ENCODE measurements around the gene SERPINB6.

The SERPINB6 gene

DNA sequence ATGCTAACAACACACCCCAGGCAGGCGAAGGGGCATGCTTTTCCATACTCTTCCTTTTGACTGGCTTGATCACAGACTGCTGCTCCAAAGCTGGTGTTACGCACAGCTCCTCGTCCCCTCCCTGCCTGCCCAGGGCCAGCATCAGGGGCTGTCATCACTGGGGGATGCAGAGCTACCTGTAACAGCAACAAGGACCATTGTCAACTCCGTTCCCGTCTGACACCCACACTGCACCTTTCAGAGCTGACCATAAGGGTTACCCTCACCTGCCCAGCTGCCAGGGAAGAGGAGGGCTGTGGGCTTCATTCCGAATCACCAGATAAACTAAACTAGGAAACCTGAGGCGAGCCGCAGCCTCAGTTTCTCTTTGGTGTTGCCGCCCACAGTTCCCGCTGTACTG lies 43.8 kb upstream of the SERPINB6 start:
- TF ChIP-seq, protein P1, sequence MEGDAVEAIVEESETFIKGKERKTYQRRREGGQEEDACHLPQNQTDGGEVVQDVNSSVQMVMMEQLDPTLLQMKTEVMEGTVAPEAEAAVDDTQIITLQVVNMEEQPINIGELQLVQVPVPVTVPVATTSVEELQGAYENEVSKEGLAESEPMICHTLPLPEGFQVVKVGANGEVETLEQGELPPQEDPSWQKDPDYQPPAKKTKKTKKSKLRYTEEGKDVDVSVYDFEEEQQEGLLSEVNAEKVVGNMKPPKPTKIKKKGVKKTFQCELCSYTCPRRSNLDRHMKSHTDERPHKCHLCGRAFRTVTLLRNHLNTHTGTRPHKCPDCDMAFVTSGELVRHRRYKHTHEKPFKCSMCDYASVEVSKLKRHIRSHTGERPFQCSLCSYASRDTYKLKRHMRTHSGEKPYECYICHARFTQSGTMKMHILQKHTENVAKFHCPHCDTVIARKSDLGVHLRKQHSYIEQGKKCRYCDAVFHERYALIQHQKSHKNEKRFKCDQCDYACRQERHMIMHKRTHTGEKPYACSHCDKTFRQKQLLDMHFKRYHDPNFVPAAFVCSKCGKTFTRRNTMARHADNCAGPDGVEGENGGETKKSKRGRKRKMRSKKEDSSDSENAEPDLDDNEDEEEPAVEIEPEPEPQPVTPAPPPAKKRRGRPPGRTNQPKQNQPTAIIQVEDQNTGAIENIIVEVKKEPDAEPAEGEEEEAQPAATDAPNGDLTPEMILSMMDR (IDR thresholded peaks at IDR 0.05; ENCODE audit: unreplicated experiment in 3 of 3) = no peak
- no peak overlapping the region for H3K27ac Mint-ChIP-seq
- H3K9me3 Mint-ChIP-seq = peaks cover 27% of the 10 kb centered on the region
- H3K27me3 Mint-ChIP-seq (ENCODE audit: low read depth) = peaks cover 3% of the 10 kb centered on the region
- peaks cover 81% of the 10 kb centered on the region for H3K36me3 Mint-ChIP-seq (ENCODE audit: low read depth)
- H3K4me1 Mint-ChIP-seq = no peaks in the 10 kb centered on the region
- H3K4me3 Mint-ChIP-seq = no peak overlapping the region

DNA sequence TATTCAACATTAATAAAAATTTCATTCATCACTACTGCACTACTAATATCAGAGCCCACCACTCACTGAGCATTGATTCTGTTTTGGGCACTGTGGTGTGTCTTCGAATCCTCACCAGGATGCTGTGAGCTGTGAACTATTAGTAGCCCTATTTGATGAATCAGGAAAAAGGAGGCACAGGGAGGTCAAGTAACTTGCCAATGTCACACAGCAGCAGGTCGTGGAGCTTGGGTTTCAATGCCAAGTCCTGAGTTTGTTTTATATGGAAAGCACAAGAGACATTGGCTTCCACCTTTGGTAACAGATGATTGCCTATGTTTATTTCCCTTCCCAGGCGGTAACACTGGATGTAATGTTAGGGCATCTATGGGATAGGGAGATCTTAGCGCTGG lies 43.3 kb upstream of the SERPINB6 start:
- Mint-ChIP-seq H3K4me1 (no peaks in the 10 kb centered on the region), H3K4me3 (no peak overlapping the region), H3K27me3 (ENCODE audit: low read depth) (peaks cover 3% of the 10 kb centered on the region), H3K9me3 (peaks cover 32% of the 10 kb centered on the region), H3K36me3 (ENCODE audit: low read depth) (peaks cover 81% of the 10 kb centered on the region), H3K27ac (no peak overlapping the region)
- TF ChIP-seq, protein P1 (IDR thresholded peaks at IDR 0.05; ENCODE audit: unreplicated experiment in 3 of 3) = no peak

DNA sequence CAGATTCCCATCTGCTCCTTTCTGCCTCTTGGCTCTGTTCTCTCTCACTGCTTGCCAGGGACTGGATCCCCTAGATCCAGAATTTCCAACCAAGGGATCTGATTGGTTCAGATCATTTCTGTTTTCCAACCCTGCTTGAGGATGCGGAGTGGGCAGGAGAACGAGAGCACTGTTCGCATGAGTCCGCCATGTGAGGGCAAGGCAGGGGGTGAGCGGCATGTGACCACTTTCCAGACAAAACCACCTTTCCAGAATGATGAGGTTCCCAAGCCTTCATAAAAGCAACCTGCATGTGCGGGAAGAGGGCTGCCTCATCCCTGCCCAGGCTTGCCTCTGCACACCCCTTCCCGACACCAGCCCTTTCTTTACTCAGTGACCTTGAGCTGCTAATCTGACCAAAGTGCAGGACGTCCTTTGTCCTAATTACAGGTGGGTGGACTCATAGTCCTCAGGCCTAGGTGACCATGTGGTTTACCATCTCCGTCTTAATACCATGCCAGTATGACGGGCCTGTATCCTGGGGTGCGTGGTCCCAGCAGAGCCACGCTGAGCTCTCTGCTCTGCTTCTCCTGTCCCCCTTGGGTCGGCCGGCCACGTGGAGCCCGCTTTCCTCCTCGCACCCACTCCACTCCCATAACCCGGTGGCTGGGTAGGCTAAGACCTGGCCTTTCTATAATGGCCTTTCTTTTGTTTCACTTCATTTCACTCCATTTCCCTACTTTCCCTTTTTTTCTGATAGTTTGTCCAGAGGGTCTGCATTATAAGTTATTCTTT lies 42.7 kb upstream of the SERPINB6 start:
- peaks cover 37% of the 10 kb centered on the region for H3K9me3 Mint-ChIP-seq
- H3K4me1 Mint-ChIP-seq = no peaks in the 10 kb centered on the region
- no peaks in the 10 kb centered on the region for H3K27me3 Mint-ChIP-seq (ENCODE audit: low read depth)
- H3K27ac Mint-ChIP-seq = no peak overlapping the region
- peaks cover 81% of the 10 kb centered on the region for H3K36me3 Mint-ChIP-seq (ENCODE audit: low read depth)
- TF ChIP-seq, protein P1 (IDR thresholded peaks at IDR 0.05; ENCODE audit: unreplicated experiment in 3 of 3) = no peak
- H3K4me3 Mint-ChIP-seq = no peak overlapping the region

DNA sequence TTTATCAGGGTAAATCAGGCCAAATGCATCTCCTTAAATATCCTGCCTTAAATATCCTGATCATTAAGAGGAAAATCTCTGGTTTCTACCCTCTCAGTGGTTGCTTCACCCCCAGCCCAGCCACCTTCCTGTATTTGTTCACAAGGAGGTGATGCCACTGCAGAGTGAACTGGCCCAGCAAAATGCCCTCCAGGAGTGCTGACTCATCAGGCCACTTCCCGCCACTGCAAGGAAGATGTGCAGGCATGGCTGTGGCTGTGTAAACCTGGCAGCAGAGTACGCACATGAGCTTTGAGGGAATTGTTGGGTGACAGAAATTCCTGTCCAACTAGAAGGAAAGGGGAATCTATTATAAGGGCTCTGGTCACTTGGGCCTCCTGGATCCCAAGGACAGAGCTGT lies 42.1 kb upstream of the SERPINB6 start:
- H3K27me3 Mint-ChIP-seq (ENCODE audit: low read depth) = no peaks in the 10 kb centered on the region

DNA sequence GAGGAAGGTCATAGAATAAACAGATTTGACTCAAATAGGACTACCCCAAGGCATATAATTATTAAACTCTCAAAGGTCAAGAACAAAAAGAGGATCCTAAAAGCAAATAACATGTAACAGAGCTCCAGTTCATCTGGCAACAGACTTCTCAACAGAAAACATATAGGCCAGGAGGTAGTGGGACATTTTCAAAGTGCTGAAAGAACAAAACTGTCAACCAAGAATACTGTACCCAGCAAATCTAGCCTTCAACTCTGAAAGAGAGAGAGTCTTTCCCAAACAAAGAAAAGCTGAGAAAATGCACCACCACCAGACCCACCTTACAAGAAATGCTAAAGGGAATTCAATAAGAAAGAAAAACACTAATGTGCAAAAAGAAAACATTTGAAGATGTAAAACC lies 40.2 kb upstream of the SERPINB6 start:
- no peaks in the 10 kb centered on the region for H3K27me3 Mint-ChIP-seq (ENCODE audit: low read depth)
- no peak overlapping the region for H3K27ac Mint-ChIP-seq
- H3K9me3 Mint-ChIP-seq = peaks cover 37% of the 10 kb centered on the region
- peaks cover 91% of the 10 kb centered on the region for H3K36me3 Mint-ChIP-seq (ENCODE audit: low read depth)
- no peaks in the 10 kb centered on the region for H3K4me1 Mint-ChIP-seq
- H3K4me3 Mint-ChIP-seq = no peak overlapping the region
- TF ChIP-seq, protein P1 (IDR thresholded peaks at IDR 0.05; ENCODE audit: unreplicated experiment in 3 of 3) = no peak

More for the DNA sequence above, 42.1 kb upstream of the SERPINB6 start:
- TF ChIP-seq, protein P1 (IDR thresholded peaks at IDR 0.05; ENCODE audit: unreplicated experiment in 3 of 3) = no peak
- peaks cover 87% of the 10 kb centered on the region for H3K36me3 Mint-ChIP-seq (ENCODE audit: low read depth)
- no peaks in the 10 kb centered on the region for H3K4me1 Mint-ChIP-seq
- H3K4me3 Mint-ChIP-seq = no peak overlapping the region
- H3K27ac Mint-ChIP-seq = no peak overlapping the region
- H3K9me3 Mint-ChIP-seq = peaks cover 37% of the 10 kb centered on the region

DNA sequence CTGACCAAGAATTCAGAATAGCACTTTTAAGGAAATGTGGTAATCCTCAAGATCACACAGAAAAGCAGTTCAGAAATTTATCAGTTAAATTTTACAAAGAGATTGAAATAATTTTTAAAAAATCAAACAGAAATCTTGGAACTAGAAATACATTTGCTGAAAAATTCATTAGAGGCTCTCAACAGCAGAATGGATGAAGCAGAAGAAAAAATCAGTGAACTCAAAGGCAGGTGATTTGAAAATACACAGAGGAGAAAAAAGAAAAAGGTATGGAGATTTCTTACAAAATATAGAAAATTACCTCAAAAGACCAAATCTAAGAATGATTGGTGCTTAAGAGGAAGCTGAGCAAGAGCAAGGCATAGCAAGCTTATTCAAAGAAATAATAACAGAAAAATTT lies 39.8 kb upstream of the SERPINB6 start:
- Mint-ChIP-seq H3K4me1 (no peaks in the 10 kb centered on the region), H3K36me3 (ENCODE audit: low read depth) (peaks cover 94% of the 10 kb centered on the region), H3K9me3 (peaks cover 37% of the 10 kb centered on the region), H3K27ac (no peak overlapping the region), H3K27me3 (ENCODE audit: low read depth) (no peaks in the 10 kb centered on the region), H3K4me3 (no peak overlapping the region)
- TF ChIP-seq, protein P1 (IDR thresholded peaks at IDR 0.05; ENCODE audit: unreplicated experiment in 3 of 3) = no peak

Data from nephron (organoid).